Upper lobe of right lung (tissue), 1 donor: ENCODE measurements around the gene LARP4B. TPM values are rescaled to one million over a fixed set of nuclear protein-coding genes. Genes with fewer than 3 reads are reported as not detected.
"Not testable (repeated sequence)": the region's sequence is repeated elsewhere in the genome, so short reads cannot be mapped to it uniquely, and the experiment has no call there.

Experiments
- ATAC-seq: fragments of 200-7000 bp; cut with Tn5 transposase; one replicate; pipeline ENCODE4 v1.9.1; 2020; ENCODE audit warnings: mild to moderate bottlenecking, moderate library complexity
- DNase-seq: peaks from one replicate; pipeline ENCODE4 v3.0.0-alpha.2; 2020
- H3K27ac ChIP-seq: fragments of 200-600 bp; one replicate; pipeline ENCODE4 v1.8.0; 2022
- H3K27me3 ChIP-seq: fragments of 200-600 bp; one replicate; pipeline ENCODE4 v1.8.0; 2022; ENCODE audit warnings: mild to moderate bottlenecking
- H3K36me3 ChIP-seq: fragments of 200-600 bp; one replicate; pipeline ENCODE4 v1.8.0; 2022
- H3K4me1 ChIP-seq: fragments of 200-600 bp; one replicate; pipeline ENCODE4 v1.8.0; 2022
- H3K4me3 ChIP-seq: fragments of 200-600 bp; one replicate; pipeline ENCODE4 v1.8.0; 2022; ENCODE audit warnings: mild to moderate bottlenecking
- H3K9me3 ChIP-seq: fragments of 200-600 bp; one replicate; pipeline ENCODE4 v1.8.0; 2022
- CTCF ChIP-seq: fragments of 200-600 bp; IDR thresholded peaks from one replicate; pipeline ENCODE4 v1.8.0; 2022; ENCODE audit warnings: antibody characterized with exemption
- intact Hi-C: fragments of 100-400 bp; cut with DNase I; formaldehyde crosslinking; loops from one replicate; pipeline ENCODE4 v1.11.0; 2022
- total RNA-seq: library from RNA; stranded (reverse); fragmentation: NEBNext Ultra II Directional; extraction: Animal tissue kit (Norgen Biotek cat#: 25700); gene quantifications from one replicate; pipeline ENCODE4 v1.2.1, GENCODE V29; 2021
- donor health status: DM: no; HTN: yes; CAD: no; lungs with severe emphysema.

Gene LARP4B
- total RNA-seq, 1 donor from 2014 or later: 126 TPM

- no peak for DNase-seq
- intact Hi-C loops: no loop called here
- TF ChIP-seq CTCF: no peak
- no peaks in the 10 kb centered on the region for H3K4me1 ChIP-seq
- H3K4me3 ChIP-seq: no peak overlapping the region
- H3K9me3 ChIP-seq: no peaks in the 10 kb centered on the region
- H3K27me3 ChIP-seq: no peaks in the 10 kb centered on the region
- H3K27ac ChIP-seq: no peak overlapping the region
- ATAC-seq: no peak
- H3K36me3 ChIP-seq: no peaks in the 10 kb centered on the region
Measured at GRCh38 chr10:774223-774622, 157.3 kb downstream of the LARP4B start.

- peak; percentile 27 for ATAC-seq
- no peak overlapping the region for H3K4me3 ChIP-seq
Measured at GRCh38 chr10:773562-774161, 157.8 kb downstream of the LARP4B start.

GRCh38 chr10:772227-772637, 159.3 kb downstream of the LARP4B start:
- no peaks in the 10 kb centered on the region for H3K4me1 ChIP-seq
- intact Hi-C loops: no loop called here
- DNase-seq: peak; percentile 59

More at GRCh38 chr10:773562-774161, 157.8 kb downstream of the LARP4B start:
- Histone ChIP-seq H3K27me3 (no peaks in the 10 kb centered on the region), H3K4me1 (no peaks in the 10 kb centered on the region), H3K27ac (no peak overlapping the region), H3K36me3 (no peaks in the 10 kb centered on the region), H3K9me3 (no peaks in the 10 kb centered on the region)
- peak; percentile 58 for DNase-seq
- intact Hi-C loops: no loop called here
- no peak for TF ChIP-seq CTCF

GRCh38 chr10:771647-772046, 159.9 kb downstream of the LARP4B start:
- DNase-seq (no peak), ATAC-seq (no peak)
- TF ChIP-seq CTCF: no peak
- intact Hi-C loops: no loop called here
- no peaks in the 10 kb centered on the region for H3K9me3 ChIP-seq
- no peak overlapping the region for H3K27ac ChIP-seq
- H3K36me3 ChIP-seq: no peaks in the 10 kb centered on the region
- H3K4me3 ChIP-seq: no peak overlapping the region
- H3K27me3 ChIP-seq: no peaks in the 10 kb centered on the region
- no peaks in the 10 kb centered on the region for H3K4me1 ChIP-seq

More at GRCh38 chr10:772227-772637, 159.3 kb downstream of the LARP4B start:
- TF ChIP-seq CTCF: no peak
- no peak for ATAC-seq
- Histone ChIP-seq H3K36me3 (no peaks in the 10 kb centered on the region), H3K4me3 (no peak overlapping the region), H3K9me3 (no peaks in the 10 kb centered on the region), H3K27me3 (no peaks in the 10 kb centered on the region), H3K27ac (no peak overlapping the region)

GRCh38 chr10:770975-771374, 160.5 kb downstream of the LARP4B start:
- Histone ChIP-seq H3K4me3 (no peak overlapping the region), H3K27ac (no peak overlapping the region), H3K4me1 (no peaks in the 10 kb centered on the region), H3K27me3 (no peaks in the 10 kb centered on the region), H3K36me3 (no peaks in the 10 kb centered on the region), H3K9me3 (no peaks in the 10 kb centered on the region)
- ATAC-seq (no peak), DNase-seq (no peak)
- TF ChIP-seq CTCF: no peak
- intact Hi-C loops: no loop called here

GRCh38 chr10:770048-770712, 161.3 kb downstream of the LARP4B start:
- not testable (repeated sequence) for DNase-seq

More at GRCh38 chr10:770048-770712, 161.3 kb downstream of the LARP4B start:
- H3K9me3 ChIP-seq, H3K4me1 ChIP-seq, H3K36me3 ChIP-seq, ATAC-seq, intact Hi-C loops, H3K27me3 ChIP-seq, H3K27ac ChIP-seq, H3K4me3 ChIP-seq: not testable (repeated sequence)
